Endothelial cell (in vitro differentiated cells): ENCODE results near the gene TMEM115. TPM values are rescaled to one million over a fixed set of nuclear protein-coding genes. Genes with fewer than 3 reads are reported as not detected.

Experiments used
- DNase-seq: peaks from one replicate; pipeline ENCODE4 v3.0.0; 2021; ENCODE audit warnings: low spot score
- H3K27ac Mint-ChIP-seq: one replicate; pipeline ENCODE4 v1.8.0; 2021; ENCODE audit warnings: mixed read lengths, inconsistent platforms; ENCODE audit not compliant: unreplicated experiment
- H3K27me3 Mint-ChIP-seq: one replicate; pipeline ENCODE4 v1.8.0; 2021; ENCODE audit warnings: mild to moderate bottlenecking, moderate library complexity, mixed read lengths, inconsistent platforms; ENCODE audit not compliant: unreplicated experiment
- H3K36me3 Mint-ChIP-seq: one replicate; pipeline ENCODE4 v1.8.0; 2021; ENCODE audit warnings: mild to moderate bottlenecking, low read depth, mixed read lengths, inconsistent platforms; ENCODE audit not compliant: unreplicated experiment
- H3K4me1 Mint-ChIP-seq: one replicate; pipeline ENCODE4 v1.8.0; 2021; ENCODE audit warnings: mild to moderate bottlenecking, mixed read lengths, inconsistent platforms; ENCODE audit not compliant: unreplicated experiment
- H3K4me3 Mint-ChIP-seq: one replicate; pipeline ENCODE4 v1.8.0; 2021; ENCODE audit warnings: mild to moderate bottlenecking, mixed read lengths, inconsistent platforms; ENCODE audit not compliant: unreplicated experiment
- H3K9me3 Mint-ChIP-seq: one replicate; pipeline ENCODE4 v1.8.0; 2021; ENCODE audit warnings: mixed read lengths, inconsistent platforms; ENCODE audit not compliant: unreplicated experiment
- CTCF ChIP-seq: fragments of 200-600 bp; sonication (generic); IDR thresholded peaks from one replicate; pipeline ENCODE4 v1.5.0; 2021; ENCODE audit warnings: antibody characterized with exemption; ENCODE audit not compliant: unreplicated experiment
- total RNA-seq: library from RNA; stranded (reverse); fragmentation: NEBNext Ultra II Directional; extraction: Animal tissue kit (Norgen Biotek cat#: 25700); gene quantifications from one replicate; pipeline ENCODE4 v1.2.1, GENCODE V29; 2021; ENCODE audit not compliant: unreplicated experiment

TMEM115 gene
- total RNA-seq, 1 donor from 2014 or later: 44.9 TPM

- peaks cover 8% of the 10 kb centered on the region for H3K27me3 Mint-ChIP-seq
- H3K9me3 Mint-ChIP-seq: no peaks in the 10 kb centered on the region
- H3K4me3 Mint-ChIP-seq: peak overlapping the region; percentile 66
- H3K4me1 Mint-ChIP-seq: peaks cover 38% of the 10 kb centered on the region
- peaks cover 18% of the 10 kb centered on the region for H3K36me3 Mint-ChIP-seq
- H3K27ac Mint-ChIP-seq: no peak overlapping the region
- no peak for DNase-seq
- TF ChIP-seq CTCF: no peak
These were observed 5.0 kb downstream of the TMEM115 start for GRCh38 chr3:50354186-50354764.

GRCh38 chr3:50353245-50354004 is 5.9 kb downstream of the TMEM115 start:
- H3K4me3 Mint-ChIP-seq: no peak overlapping the region
- no peak for DNase-seq
- H3K9me3 Mint-ChIP-seq: no peaks in the 10 kb centered on the region
- H3K36me3 Mint-ChIP-seq: peaks cover 18% of the 10 kb centered on the region
- TF ChIP-seq CTCF: no peak
- H3K27me3 Mint-ChIP-seq: peaks cover 8% of the 10 kb centered on the region
- peaks cover 34% of the 10 kb centered on the region for H3K4me1 Mint-ChIP-seq
- H3K27ac Mint-ChIP-seq: no peak overlapping the region

- H3K27me3 Mint-ChIP-seq: peaks cover 5% of the 10 kb centered on the region
- no peak overlapping the region for H3K27ac Mint-ChIP-seq
- H3K4me3 Mint-ChIP-seq: no peak overlapping the region
- H3K36me3 Mint-ChIP-seq: peaks cover 14% of the 10 kb centered on the region
- H3K4me1 Mint-ChIP-seq: peaks cover 28% of the 10 kb centered on the region
- no peak for DNase-seq
- TF ChIP-seq CTCF: no peak
- no peaks in the 10 kb centered on the region for H3K9me3 Mint-ChIP-seq
These were observed 6.5 kb downstream of the TMEM115 start for GRCh38 chr3:50352781-50353180.

GRCh38 chr3:50351323-50351697 is 8.0 kb downstream of the TMEM115 start:
- Mint-ChIP-seq H3K4me1 (peaks cover 13% of the 10 kb centered on the region), H3K27me3 (peaks cover 5% of the 10 kb centered on the region), H3K9me3 (no peaks in the 10 kb centered on the region), H3K4me3 (peak overlapping the region; percentile 12), H3K27ac (no peak overlapping the region), H3K36me3 (peaks cover 10% of the 10 kb centered on the region)
- no peak for TF ChIP-seq CTCF
- no peak for DNase-seq
